ENCODE measurements around the gene SELENON.
A peak's percentile ranks its signal among the peaks of the same experiment; 100 is the strongest.

DNA sequence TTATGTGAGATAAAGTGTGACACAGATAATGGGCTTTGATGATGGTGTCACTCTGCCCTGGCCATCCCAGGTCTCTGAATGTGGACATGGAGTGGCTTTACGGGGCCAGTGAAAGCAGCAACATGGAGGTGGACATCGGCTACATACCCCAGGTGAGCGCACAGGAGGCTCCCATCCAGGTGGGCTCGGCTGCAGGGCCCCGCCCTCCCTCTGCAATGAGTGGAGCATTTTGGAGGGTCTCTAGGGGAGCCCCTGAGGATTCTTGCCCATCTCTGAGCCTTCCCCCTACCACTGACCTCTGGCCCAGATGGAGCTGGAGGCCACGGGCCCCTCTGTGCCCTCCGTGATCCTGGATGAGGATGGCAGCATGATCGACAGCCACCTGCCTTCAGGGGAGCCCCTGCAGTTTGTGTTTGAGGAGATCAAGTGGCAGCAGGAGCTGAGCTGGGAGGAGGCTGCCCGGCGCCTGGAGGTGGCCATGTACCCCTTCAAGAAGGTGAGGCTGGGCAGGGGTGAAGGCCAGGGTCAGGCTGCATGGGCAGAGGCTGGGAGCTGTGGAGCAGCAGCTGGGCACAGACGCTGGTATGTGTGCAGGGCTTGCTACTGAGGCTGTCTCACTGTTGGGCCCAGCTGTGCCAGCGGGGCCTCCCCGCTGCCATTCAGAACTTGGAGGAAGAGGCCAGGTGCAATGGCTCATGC lies 11.5 kb downstream of the SELENON start:
- TF ChIP-seq, protein P1, sequence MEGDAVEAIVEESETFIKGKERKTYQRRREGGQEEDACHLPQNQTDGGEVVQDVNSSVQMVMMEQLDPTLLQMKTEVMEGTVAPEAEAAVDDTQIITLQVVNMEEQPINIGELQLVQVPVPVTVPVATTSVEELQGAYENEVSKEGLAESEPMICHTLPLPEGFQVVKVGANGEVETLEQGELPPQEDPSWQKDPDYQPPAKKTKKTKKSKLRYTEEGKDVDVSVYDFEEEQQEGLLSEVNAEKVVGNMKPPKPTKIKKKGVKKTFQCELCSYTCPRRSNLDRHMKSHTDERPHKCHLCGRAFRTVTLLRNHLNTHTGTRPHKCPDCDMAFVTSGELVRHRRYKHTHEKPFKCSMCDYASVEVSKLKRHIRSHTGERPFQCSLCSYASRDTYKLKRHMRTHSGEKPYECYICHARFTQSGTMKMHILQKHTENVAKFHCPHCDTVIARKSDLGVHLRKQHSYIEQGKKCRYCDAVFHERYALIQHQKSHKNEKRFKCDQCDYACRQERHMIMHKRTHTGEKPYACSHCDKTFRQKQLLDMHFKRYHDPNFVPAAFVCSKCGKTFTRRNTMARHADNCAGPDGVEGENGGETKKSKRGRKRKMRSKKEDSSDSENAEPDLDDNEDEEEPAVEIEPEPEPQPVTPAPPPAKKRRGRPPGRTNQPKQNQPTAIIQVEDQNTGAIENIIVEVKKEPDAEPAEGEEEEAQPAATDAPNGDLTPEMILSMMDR (IDR thresholded peaks at IDR 0.05 in 8 of 11, conservative IDR thresholded peaks at IDR 0.05 in 3 of 11): no peak
- TF ChIP-seq POLR2A (IDR thresholded peaks at IDR 0.05) (no peak), POLR2AphosphoS5 (IDR thresholded peaks at IDR 0.05) (peak in 1 of 3 donors; percentile 28)
